K562 (cell line): Measurements from ENCODE around the gene CPSF4L. TPM values are rescaled to one million over a fixed set of nuclear protein-coding genes. Genes with fewer than 3 reads are reported as not detected.

Experiments
- ATAC-seq: fragments of 200-7000 bp; cut with Tn5 transposase; 3 replicates; pipeline ENCODE4 v1.9.1; 2020; ENCODE audit warnings: moderate library complexity
- BruUV-seq: library from RNA; stranded (reverse); fragments of 400-500 nt; replicated peaks from 2 replicates; lab custom pipeline; 2021; lab: Mats Ljungman, UMichigan
- CTCF ChIA-PET: fragments of 300-600 bp; formaldehyde crosslinking; extraction: SDS; loops from one replicate; lab custom pipeline; 2021; ENCODE audit warnings: low intra/inter-chr PET ratio; lab: Yijun Ruan, JAX
- POLR2A ChIA-PET: fragments of 300-600, 350-650 bp; sonication (Branson Sonifier 250); formaldehyde crosslinking; extraction: SDS; loops from one replicate; lab custom pipeline; 2021; ENCODE audit warnings: antibody characterized with exemption, inconsistent platforms; lab: Yijun Ruan, JAX
- DNase-seq, 4 experiments: peaks; one replicate each; pipeline versions ENCODE4 v3.0.0 to v3.0.0-alpha.2; 2011 to 2018; ENCODE audit warnings: low spot score in 3 of 4, mixed read lengths in 3 of 4; ENCODE audit errors: extremely low read depth in 1 of 4
- FAIRE-seq: peaks from 2 replicates; lab custom pipeline; 2011; peaks lifted over from hg19 to GRCh38; lab: Jason Lieb, UNC
- H2AFZ ChIP-seq: 2 replicates; pipeline ENCODE4 v1.6.0; 2011; ENCODE audit warnings: low read depth, low read length, control low read depth, inconsistent platforms
- H3K27ac ChIP-seq: fragments of 200-600 bp; 3 replicates; pipeline ENCODE4 v1.8.0; 2011; ENCODE audit warnings: low read depth, mild to moderate bottlenecking, control low read depth, inconsistent platforms, low read length, moderate library complexity, mixed read lengths; ENCODE audit errors: extremely low read depth
- H3K27me3 ChIP-seq, 2 experiments: fragments of 300-600 bp in 1 of 2; 2 replicates in 1 of 2; 3 replicates in 1 of 2; pipeline versions ENCODE4 v1.6.0 to v1.8.0; 2011; ENCODE audit warnings: inconsistent platforms in 2 of 2, low read length in 2 of 2, mild to moderate bottlenecking in 1 of 2, mixed read lengths in 1 of 2, moderate library complexity in 1 of 2; ENCODE audit not compliant: control insufficient read depth in 2 of 2, insufficient read depth in 2 of 2
- H3K36me3 ChIP-seq: fragments of 300-600 bp; 3 replicates; pipeline ENCODE4 v1.8.0; 2011; ENCODE audit warnings: mild to moderate bottlenecking, low read length, inconsistent platforms; ENCODE audit not compliant: control insufficient read depth, insufficient read depth
- H3K4me1 ChIP-seq, 2 experiments: fragments of 200-600 bp in 1 of 2; replicated peaks in 1 of 2; 2 replicates in 1 of 2; 3 replicates in 1 of 2; pipeline versions ENCODE4 v1.5.1 to v1.8.0; 2011; ENCODE audit warnings: inconsistent platforms in 2 of 2, low read length in 2 of 2, mild to moderate bottlenecking in 1 of 2, mixed read lengths in 1 of 2, moderate library complexity in 1 of 2; ENCODE audit not compliant: control insufficient read depth in 2 of 2, insufficient read depth in 2 of 2
- H3K4me2 ChIP-seq: 2 replicates; pipeline ENCODE4 v1.6.1; 2011; ENCODE audit warnings: low read length, control low read depth, inconsistent platforms, mixed read lengths; ENCODE audit not compliant: insufficient read depth
- H3K4me3 ChIP-seq: fragments of 200-600 bp; sonication (generic), shearing (Covaris generic); 2 replicates; pipeline ENCODE4 v1.5.1; 2016; ENCODE audit warnings: control low read depth, inconsistent platforms
- H3K79me2 ChIP-seq: fragments of 200-600 bp; 3 replicates; pipeline ENCODE4 v1.8.0; 2011; ENCODE audit warnings: low read length, inconsistent platforms; ENCODE audit not compliant: control insufficient read depth, insufficient read depth
- H3K9ac ChIP-seq, 2 experiments: 2 replicates each; pipeline versions ENCODE4 v1.6.0 to v1.6.1; 2011; ENCODE audit warnings: low read depth in 2 of 2, low read length in 2 of 2, control low read depth in 1 of 2, inconsistent platforms in 1 of 2, mild to moderate bottlenecking in 1 of 2, mixed read lengths in 1 of 2; ENCODE audit not compliant: insufficient read depth in 1 of 2
- H3K9me1 ChIP-seq: one replicate; pipeline ENCODE4 v1.6.0; 2011; ENCODE audit warnings: inconsistent platforms, mild to moderate bottlenecking, low read length, moderate library complexity; ENCODE audit not compliant: control insufficient read depth, insufficient read depth
- H3K9me3 ChIP-seq: replicated peaks from 2 replicates; pipeline ENCODE4 v1.5.1; 2011; ENCODE audit warnings: low read depth, low read length, inconsistent platforms; ENCODE audit not compliant: control insufficient read depth, insufficient read depth
- H4K20me1 ChIP-seq: replicated peaks from 2 replicates; pipeline ENCODE4 v1.6.1; 2011; ENCODE audit warnings: low read length, inconsistent platforms, mixed read lengths; ENCODE audit not compliant: control insufficient read depth, insufficient read depth
- ATF7 ChIP-seq: fragments of 450-650 bp; IDR thresholded peaks from 2 replicates; pipeline ENCODE4 v1.7.1; 2014; ENCODE audit warnings: mild to moderate bottlenecking, moderate library complexity
- CBX2 ChIP-seq: fragments of 200-600 bp; sonication (generic); IDR thresholded peaks from one replicate; pipeline ENCODE4 v1.6.1; 2012; ENCODE audit warnings: mild to moderate bottlenecking, low read length, inconsistent platforms; ENCODE audit not compliant: insufficient read depth, poor library complexity, severe bottlenecking
- CBX8 ChIP-seq: fragments of 200-600 bp; sonication (generic); IDR thresholded peaks from 2 replicates; pipeline ENCODE4 v1.6.1; 2012; ENCODE audit warnings: borderline replicate concordance, mixed run types, low read depth, mild to moderate bottlenecking, moderate library complexity, mixed read lengths, low read length, control low read depth, inconsistent platforms; ENCODE audit not compliant: poor library complexity, severe bottlenecking; ENCODE audit errors: extremely low read depth
- MEIS2 ChIP-seq: fragments of 450-650 bp; IDR thresholded peaks from 2 replicates; pipeline ENCODE4 v1.6.1; 2014; ENCODE audit warnings: mild to moderate bottlenecking; ENCODE audit not compliant: partially characterized antibody
- NCOA2 ChIP-seq, 2 experiments: fragments of 450-650 bp; IDR thresholded peaks; 2 replicates each; pipeline ENCODE4 v1.6.1; 2018; ENCODE audit warnings: mild to moderate bottlenecking in 2 of 2, moderate library complexity in 1 of 2; ENCODE audit not compliant: partially characterized antibody in 2 of 2
- SMARCE1 ChIP-seq: fragments of 450-650 bp; IDR thresholded peaks from 2 replicates; pipeline ENCODE4 v1.7.1; 2016; ENCODE audit warnings: mild to moderate bottlenecking
- TRIM24 ChIP-seq, 2 experiments: fragments of 450-650 bp; IDR thresholded peaks; 2 replicates each; pipeline ENCODE4 v1.6.1; 2016
- WGBS: fragments of 100-300 bp; shearing (Covaris generic); methylation state at CpG from one replicate; pipeline ENCODE4 v1.1.6; 2016; ENCODE audit warnings: low coverage, mixed read lengths; ENCODE audit not compliant: insufficient coverage; ENCODE audit errors: missing lambda C conversion rate; 5-methylcytosine and 5-hydroxymethylcytosine counted together
- in situ Hi-C: fragments of 300-500 bp; cut with MboI; formaldehyde crosslinking; loops from 4 replicates; pipeline ENCODE4 v1.15.0; 2018; ENCODE audit warnings: inconsistent platforms, mixed read lengths
- intact Hi-C: fragments of 100-400 bp; cut with micrococcal nuclease; formaldehyde crosslinking; loops from 2 replicates; pipeline ENCODE4 v1.14.2; 2022
- polyA plus RNA-seq, 8 experiments: library from polyadenylated mRNA; depleted of rRNA in 4 of 8; stranded (reverse) in 5 of 8; unstranded in 3 of 8; fragments of >200 nt; fragmentation: Nextera tagmentation in 2 of 8; fragmentation: Illumina TruSeq in 1 of 8; extraction: Ambion mirVana in 2 of 8; extraction: Trizol in 1 of 8; gene quantifications; 2 replicates each; pipeline versions ENCODE4 v1.2.1 to v1.2.3, GENCODE V29; 2011 to 2014; ENCODE audit warnings: inconsistent platforms in 1 of 8, missing spikeins in 1 of 8
- total RNA-seq, 7 experiments: library from RNA; depleted of rRNA in 6 of 7; stranded (reverse); fragments of >200 nt in 6 of 7; fragmentation: Illumina TruSeq in 2 of 7; extraction: Trizol in 2 of 7; gene quantifications; 2 replicates each; pipeline versions ENCODE4 v1.2.1 to v1.2.3, GENCODE V29; 2011 to 2021; ENCODE audit warnings: low replicate concordance in 1 of 7
- TF ChIP-seq, protein P1 (sequence below): fragments of 250-450 bp; sonication (Bioruptor Pico); IDR thresholded peaks from 2 replicates; pipeline ENCODE4 v1.4.0; 2020; ENCODE audit warnings: mild to moderate bottlenecking
- TF ChIP-seq, protein P2 (sequence below), 2 experiments: fragments of 450-650 bp in 1 of 2; sonication (generic) in 1 of 2; formaldehyde crosslinking in 1 of 2; IDR thresholded peaks in 1 of 2; conservative IDR thresholded peaks in 1 of 2; 2 replicates each; pipeline versions ENCODE4 v1.6.1 to v1.8.1; 2016 to 2023; ENCODE audit warnings: mild to moderate bottlenecking in 2 of 2, moderate library complexity in 2 of 2, inconsistent platforms in 1 of 2, missing genetic modification reagents in 1 of 2
- TF ChIP-seq, protein P3 (sequence below): fragments of 250-450 bp; sonication (Bioruptor Pico); IDR thresholded peaks from 2 replicates; pipeline ENCODE4 v1.4.0; 2020; ENCODE audit warnings: mild to moderate bottlenecking, moderate library complexity

CPSF4L gene
- total and polyA plus RNA-seq, 9 of the 15 experiments (the other 6 are each of a cell fraction or from before 2014, with no cell fraction given) = not detected

DNA sequence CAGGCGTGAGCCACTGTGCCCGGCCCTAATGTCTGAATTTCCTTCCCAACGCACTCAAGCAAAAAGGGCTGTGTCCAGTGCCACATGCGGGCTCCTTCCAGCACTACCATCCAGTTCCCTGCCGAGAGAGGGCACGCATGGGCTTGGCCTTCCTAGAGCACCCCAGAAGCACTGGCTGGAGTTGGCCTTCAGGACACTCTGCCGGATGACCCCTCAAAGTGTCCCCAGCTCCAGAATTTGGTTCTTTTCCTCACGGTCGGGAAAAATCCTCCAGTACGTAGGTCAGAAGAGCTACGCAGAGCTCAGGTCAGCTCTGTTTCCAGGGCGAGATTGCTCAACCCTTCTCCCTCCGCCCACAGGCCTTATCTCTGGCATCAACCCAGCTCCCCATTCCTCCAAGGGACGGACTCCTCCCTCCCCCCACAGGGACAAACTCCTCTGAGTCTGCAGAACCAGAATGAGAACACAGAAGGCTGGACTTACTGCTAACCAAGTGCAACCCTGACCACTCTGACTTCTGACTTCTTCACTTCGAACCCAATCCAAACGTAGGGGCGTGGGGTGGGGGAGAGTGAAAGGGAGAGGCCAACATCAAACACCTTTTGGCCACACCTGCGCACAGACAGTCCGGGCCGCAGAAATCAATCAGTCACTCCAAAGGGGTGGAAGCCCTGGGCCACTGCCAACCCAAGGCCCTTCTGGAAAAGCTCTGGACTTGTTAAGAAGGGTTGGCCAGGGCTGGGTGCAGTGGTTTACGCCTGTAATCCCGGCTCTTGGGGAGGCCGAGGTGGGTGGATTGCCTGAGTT is 46.5 kb upstream of the CPSF4L start:
- ChIA-PET POLR2A (interaction anchor here (0.7 to 1.3 kb wide), 6 partner anchors 10 to 51 kb away, joined by 3 to 7 read pairs (median 3); no protein-coding TSS in a partner anchor), CTCF (interaction anchor here (0.6 kb wide), 1 partner anchor 10 kb away, joined by 3 read pairs; no protein-coding TSS in a partner anchor)
- ATAC-seq = peak; percentile 34
- Histone ChIP-seq H3K27me3 (no peaks in the 10 kb centered on the region), H3K36me3 (peaks cover 8% of the 10 kb centered on the region; the same call in 1 of the 3 replicates), H3K9ac (peak overlapping the region; percentile 35 to 91), H3K9me3 (no peaks in the 10 kb centered on the region), H3K9me1 (peaks cover 3% of the 10 kb centered on the region), H4K20me1 (no peaks in the 10 kb centered on the region), H3K27ac (peak overlapping the region; percentile 56), H3K79me2 (peaks cover 72% of the 10 kb centered on the region), H2AFZ (peak overlapping the region; percentile 23; the same call in 1 of the 2 replicates), H3K4me3 (peak overlapping the region; percentile 23; the same call in 1 of the 2 replicates), H3K4me1 (peaks cover 54 to 73% of the 10 kb centered on the region in 2 experiments), H3K4me2 (peak overlapping the region; percentile 76)
- intact Hi-C loops (loop anchor here (2.0 kb wide), 1 partner anchor 17 kb away; no protein-coding TSS in a partner anchor), in situ Hi-C loops (no loop called here)
- peak; percentile 98 for FAIRE-seq
- peak; percentile 76 to 95 (median 86) for DNase-seq
- 3% methylated on average over 22 of the region's 23 CpGs for WGBS
- no TSS peak for BruUV-seq
- TF ChIP-seq CBX8 = no peak
- TF ChIP-seq, protein P1, sequence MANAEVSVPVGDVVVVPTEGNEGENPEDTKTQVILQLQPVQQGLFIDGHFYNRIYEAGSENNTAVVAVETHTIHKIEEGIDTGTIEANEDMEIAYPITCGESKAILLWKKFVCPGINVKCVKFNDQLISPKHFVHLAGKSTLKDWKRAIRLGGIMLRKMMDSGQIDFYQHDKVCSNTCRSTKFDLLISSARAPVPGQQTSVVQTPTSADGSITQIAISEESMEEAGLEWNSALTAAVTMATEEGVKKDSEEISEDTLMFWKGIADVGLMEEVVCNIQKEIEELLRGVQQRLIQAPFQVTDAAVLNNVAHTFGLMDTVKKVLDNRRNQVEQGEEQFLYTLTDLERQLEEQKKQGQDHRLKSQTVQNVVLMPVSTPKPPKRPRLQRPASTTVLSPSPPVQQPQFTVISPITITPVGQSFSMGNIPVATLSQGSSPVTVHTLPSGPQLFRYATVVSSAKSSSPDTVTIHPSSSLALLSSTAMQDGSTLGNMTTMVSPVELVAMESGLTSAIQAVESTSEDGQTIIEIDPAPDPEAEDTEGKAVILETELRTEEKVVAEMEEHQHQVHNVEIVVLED (CRISPR knock-in tag) = no peak
- peak; percentile 86 for TF ChIP-seq SMARCE1
- TF ChIP-seq NCOA2 (IDR thresholded peaks at IDR 0.05; ENCODE audit: partially characterized antibody in 2 of 2) = no peak
- TF ChIP-seq, protein P2, sequence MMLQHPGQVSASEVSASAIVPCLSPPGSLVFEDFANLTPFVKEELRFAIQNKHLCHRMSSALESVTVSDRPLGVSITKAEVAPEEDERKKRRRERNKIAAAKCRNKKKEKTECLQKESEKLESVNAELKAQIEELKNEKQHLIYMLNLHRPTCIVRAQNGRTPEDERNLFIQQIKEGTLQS (IDR thresholded peaks at IDR 0.05) = peak; percentile 81
- TF ChIP-seq, protein P2 (CRISPR knock-in tag; conservative IDR thresholded peaks at IDR 0.05) = no peak
- TF ChIP-seq CBX2 = no peak
- TF ChIP-seq ATF7 = peak; percentile 74
- TF ChIP-seq TRIM24 (IDR thresholded peaks at IDR 0.05) = peak; percentile 80 to 91
- TF ChIP-seq, protein P3, sequence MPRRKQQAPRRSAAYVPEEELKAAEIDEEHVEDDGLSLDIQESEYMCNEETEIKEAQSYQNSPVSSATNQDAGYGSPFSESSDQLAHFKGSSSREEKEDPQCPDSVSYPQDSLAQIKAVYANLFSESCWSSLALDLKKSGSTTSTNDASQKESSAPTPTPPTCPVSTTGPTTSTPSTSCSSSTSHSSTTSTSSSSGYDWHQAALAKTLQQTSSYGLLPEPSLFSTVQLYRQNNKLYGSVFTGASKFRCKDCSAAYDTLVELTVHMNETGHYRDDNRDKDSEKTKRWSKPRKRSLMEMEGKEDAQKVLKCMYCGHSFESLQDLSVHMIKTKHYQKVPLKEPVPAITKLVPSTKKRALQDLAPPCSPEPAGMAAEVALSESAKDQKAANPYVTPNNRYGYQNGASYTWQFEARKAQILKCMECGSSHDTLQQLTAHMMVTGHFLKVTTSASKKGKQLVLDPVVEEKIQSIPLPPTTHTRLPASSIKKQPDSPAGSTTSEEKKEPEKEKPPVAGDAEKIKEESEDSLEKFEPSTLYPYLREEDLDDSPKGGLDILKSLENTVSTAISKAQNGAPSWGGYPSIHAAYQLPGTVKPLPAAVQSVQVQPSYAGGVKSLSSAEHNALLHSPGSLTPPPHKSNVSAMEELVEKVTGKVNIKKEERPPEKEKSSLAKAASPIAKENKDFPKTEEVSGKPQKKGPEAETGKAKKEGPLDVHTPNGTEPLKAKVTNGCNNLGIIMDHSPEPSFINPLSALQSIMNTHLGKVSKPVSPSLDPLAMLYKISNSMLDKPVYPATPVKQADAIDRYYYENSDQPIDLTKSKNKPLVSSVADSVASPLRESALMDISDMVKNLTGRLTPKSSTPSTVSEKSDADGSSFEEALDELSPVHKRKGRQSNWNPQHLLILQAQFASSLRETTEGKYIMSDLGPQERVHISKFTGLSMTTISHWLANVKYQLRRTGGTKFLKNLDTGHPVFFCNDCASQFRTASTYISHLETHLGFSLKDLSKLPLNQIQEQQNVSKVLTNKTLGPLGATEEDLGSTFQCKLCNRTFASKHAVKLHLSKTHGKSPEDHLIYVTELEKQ (CRISPR knock-in tag) = no peak
- peak; percentile 4 for TF ChIP-seq MEIS2
